ENCODE data around the gene ZFHX2.

ZFHX2 gene

GRCh38 chr14:23492618-23493272 is 58.8 kb downstream of the ZFHX2 start:
- H3K4me1 Mint-ChIP-seq (ENCODE audit: low read depth) = no peaks in the 10 kb centered on the region
- no peaks in the 10 kb centered on the region for H3K27me3 Mint-ChIP-seq
- H3K9me3 Mint-ChIP-seq (ENCODE audit: low read depth) = no peaks in the 10 kb centered on the region
- no peak overlapping the region for H3K27ac Mint-ChIP-seq
- no peaks in the 10 kb centered on the region for H3K36me3 Mint-ChIP-seq
- H3K4me3 Mint-ChIP-seq = no peak overlapping the region

- Mint-ChIP-seq H3K9me3 (ENCODE audit: low read depth) (no peaks in the 10 kb centered on the region), H3K36me3 (peaks cover 5% of the 10 kb centered on the region), H3K4me3 (no peak overlapping the region), H3K4me1 (ENCODE audit: low read depth) (no peaks in the 10 kb centered on the region), H3K27me3 (no peaks in the 10 kb centered on the region), H3K27ac (no peak overlapping the region)
These were observed 64.3 kb downstream of the ZFHX2 start for GRCh38 chr14:23487216-23487615.

- Mint-ChIP-seq H3K36me3 (peaks cover 5% of the 10 kb centered on the region), H3K4me3 (no peak overlapping the region), H3K4me1 (ENCODE audit: low read depth) (no peaks in the 10 kb centered on the region), H3K9me3 (ENCODE audit: low read depth) (no peaks in the 10 kb centered on the region), H3K27me3 (no peaks in the 10 kb centered on the region), H3K27ac (no peak overlapping the region)
These were observed 65.5 kb downstream of the ZFHX2 start for GRCh38 chr14:23486036-23486435.

- Mint-ChIP-seq H3K27ac (no peak overlapping the region), H3K9me3 (ENCODE audit: low read depth) (no peaks in the 10 kb centered on the region), H3K27me3 (no peaks in the 10 kb centered on the region), H3K4me3 (no peak overlapping the region), H3K36me3 (peaks cover 5% of the 10 kb centered on the region), H3K4me1 (ENCODE audit: low read depth) (no peaks in the 10 kb centered on the region)
These were observed 66.2 kb downstream of the ZFHX2 start for GRCh38 chr14:23485326-23485725.

- Mint-ChIP-seq H3K36me3 (peaks cover 7% of the 10 kb centered on the region), H3K27ac (no peak overlapping the region), H3K4me3 (no peak overlapping the region), H3K4me1 (ENCODE audit: low read depth) (peaks cover 1% of the 10 kb centered on the region), H3K9me3 (ENCODE audit: low read depth) (no peaks in the 10 kb centered on the region), H3K27me3 (no peaks in the 10 kb centered on the region)
These were observed 68.2 kb downstream of the ZFHX2 start for GRCh38 chr14:23483236-23483854.

GRCh38 chr14:23482823-23483148 is 68.8 kb downstream of the ZFHX2 start:
- H3K36me3 Mint-ChIP-seq = peaks cover 9% of the 10 kb centered on the region
- peaks cover 5% of the 10 kb centered on the region for H3K4me1 Mint-ChIP-seq (ENCODE audit: low read depth)
- H3K27me3 Mint-ChIP-seq = no peaks in the 10 kb centered on the region
- H3K27ac Mint-ChIP-seq = no peak overlapping the region
- no peaks in the 10 kb centered on the region for H3K9me3 Mint-ChIP-seq (ENCODE audit: low read depth)
- H3K4me3 Mint-ChIP-seq = no peak overlapping the region

GRCh38 chr14:23481979-23482822 is 69.4 kb downstream of the ZFHX2 start:
- H3K4me1 Mint-ChIP-seq (ENCODE audit: low read depth) = peaks cover 9% of the 10 kb centered on the region
- no peaks in the 10 kb centered on the region for H3K27me3 Mint-ChIP-seq
- H3K27ac Mint-ChIP-seq = no peak overlapping the region
- H3K4me3 Mint-ChIP-seq = no peak overlapping the region
- no peaks in the 10 kb centered on the region for H3K9me3 Mint-ChIP-seq (ENCODE audit: low read depth)
- peaks cover 11% of the 10 kb centered on the region for H3K36me3 Mint-ChIP-seq

GRCh38 chr14:23481362-23481970 is 70.1 kb downstream of the ZFHX2 start:
- no peak overlapping the region for H3K27ac Mint-ChIP-seq
- H3K36me3 Mint-ChIP-seq = peaks cover 12% of the 10 kb centered on the region
- H3K27me3 Mint-ChIP-seq = no peaks in the 10 kb centered on the region
- H3K4me3 Mint-ChIP-seq = no peak overlapping the region
- H3K4me1 Mint-ChIP-seq (ENCODE audit: low read depth) = peaks cover 9% of the 10 kb centered on the region
- H3K9me3 Mint-ChIP-seq (ENCODE audit: low read depth) = no peaks in the 10 kb centered on the region

GRCh38 chr14:23478109-23478759 is 73.3 kb downstream of the ZFHX2 start:
- Mint-ChIP-seq H3K27me3 (no peaks in the 10 kb centered on the region), H3K9me3 (ENCODE audit: low read depth) (no peaks in the 10 kb centered on the region), H3K4me3 (no peak overlapping the region), H3K36me3 (peaks cover 11% of the 10 kb centered on the region), H3K4me1 (ENCODE audit: low read depth) (peaks cover 9% of the 10 kb centered on the region), H3K27ac (no peak overlapping the region)

GRCh38 chr14:23470947-23471346 is 80.6 kb downstream of the ZFHX2 start:
- Mint-ChIP-seq H3K4me1 (ENCODE audit: low read depth) (peaks cover 13% of the 10 kb centered on the region), H3K27me3 (no peaks in the 10 kb centered on the region), H3K36me3 (peaks cover 6% of the 10 kb centered on the region), H3K9me3 (ENCODE audit: low read depth) (no peaks in the 10 kb centered on the region), H3K4me3 (no peak overlapping the region), H3K27ac (no peak overlapping the region)

Measured in activated naive CD8-positive, alpha-beta T cell (primary cell).